Measurements from ENCODE around the gene PTPN23.

The PTPN23 gene

DNA sequence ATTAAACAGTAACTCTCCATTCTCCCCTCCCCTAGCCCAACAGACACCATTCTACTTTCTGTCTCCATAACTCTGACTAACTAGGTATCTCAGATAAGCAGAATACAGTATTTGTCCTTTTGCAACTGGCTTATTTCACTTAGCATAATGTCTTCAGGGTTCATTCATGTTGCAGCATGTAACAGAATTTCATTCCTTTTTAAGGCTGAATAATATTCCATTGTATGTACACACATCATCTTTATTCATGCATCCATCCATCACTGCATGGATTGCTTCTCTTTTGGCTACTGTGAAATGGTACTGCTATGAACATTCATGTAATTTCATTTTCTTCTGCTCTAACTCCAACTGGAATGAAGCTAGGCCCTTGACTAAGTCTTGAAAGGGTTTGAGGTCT lies 2.0 kb upstream of the PTPN23 start (continued):
- TF ChIP-seq, protein P1, sequence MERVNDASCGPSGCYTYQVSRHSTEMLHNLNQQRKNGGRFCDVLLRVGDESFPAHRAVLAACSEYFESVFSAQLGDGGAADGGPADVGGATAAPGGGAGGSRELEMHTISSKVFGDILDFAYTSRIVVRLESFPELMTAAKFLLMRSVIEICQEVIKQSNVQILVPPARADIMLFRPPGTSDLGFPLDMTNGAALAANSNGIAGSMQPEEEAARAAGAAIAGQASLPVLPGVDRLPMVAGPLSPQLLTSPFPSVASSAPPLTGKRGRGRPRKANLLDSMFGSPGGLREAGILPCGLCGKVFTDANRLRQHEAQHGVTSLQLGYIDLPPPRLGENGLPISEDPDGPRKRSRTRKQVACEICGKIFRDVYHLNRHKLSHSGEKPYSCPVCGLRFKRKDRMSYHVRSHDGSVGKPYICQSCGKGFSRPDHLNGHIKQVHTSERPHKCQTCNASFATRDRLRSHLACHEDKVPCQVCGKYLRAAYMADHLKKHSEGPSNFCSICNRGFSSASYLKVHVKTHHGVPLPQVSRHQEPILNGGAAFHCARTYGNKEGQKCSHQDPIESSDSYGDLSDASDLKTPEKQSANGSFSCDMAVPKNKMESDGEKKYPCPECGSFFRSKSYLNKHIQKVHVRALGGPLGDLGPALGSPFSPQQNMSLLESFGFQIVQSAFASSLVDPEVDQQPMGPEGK (CRISPR knock-in tag; IDR thresholded peaks at IDR 0.05; ENCODE audit: borderline replicate concordance) = no peak
- no peak for TF ChIP-seq TOX (CRISPR knock-in tag; IDR thresholded peaks at IDR 0.05; ENCODE audit: borderline replicate concordance)
- TF ChIP-seq PPARA (CRISPR knock-in tag; IDR thresholded peaks at IDR 0.05; ENCODE audit: borderline replicate concordance) = no peak
- no peak for TF ChIP-seq TCF4 (CRISPR knock-in tag; IDR thresholded peaks at IDR 0.05; ENCODE audit: borderline replicate concordance)
- TF ChIP-seq, protein P2, sequence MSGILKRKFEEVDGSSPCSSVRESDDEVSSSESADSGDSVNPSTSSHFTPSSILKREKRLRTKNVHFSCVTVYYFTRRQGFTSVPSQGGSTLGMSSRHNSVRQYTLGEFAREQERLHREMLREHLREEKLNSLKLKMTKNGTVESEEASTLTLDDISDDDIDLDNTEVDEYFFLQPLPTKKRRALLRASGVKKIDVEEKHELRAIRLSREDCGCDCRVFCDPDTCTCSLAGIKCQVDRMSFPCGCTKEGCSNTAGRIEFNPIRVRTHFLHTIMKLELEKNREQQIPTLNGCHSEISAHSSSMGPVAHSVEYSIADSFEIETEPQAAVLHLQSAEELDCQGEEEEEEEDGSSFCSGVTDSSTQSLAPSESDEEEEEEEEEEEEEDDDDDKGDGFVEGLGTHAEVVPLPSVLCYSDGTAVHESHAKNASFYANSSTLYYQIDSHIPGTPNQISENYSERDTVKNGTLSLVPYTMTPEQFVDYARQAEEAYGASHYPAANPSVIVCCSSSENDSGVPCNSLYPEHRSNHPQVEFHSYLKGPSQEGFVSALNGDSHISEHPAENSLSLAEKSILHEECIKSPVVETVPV (CRISPR knock-in tag; IDR thresholded peaks at IDR 0.05) = no peak
- TF ChIP-seq ZFP3 (CRISPR knock-in tag; IDR thresholded peaks at IDR 0.05) = no peak
- TF ChIP-seq ZNF8 (CRISPR knock-in tag; IDR thresholded peaks at IDR 0.05) = no peak
- TF ChIP-seq GLIS3 (CRISPR knock-in tag; IDR thresholded peaks at IDR 0.05) = no peak
- no peak for TF ChIP-seq ZNF70 (CRISPR knock-in tag; IDR thresholded peaks at IDR 0.05)
- no peak for TF ChIP-seq ZFP30 (CRISPR knock-in tag; IDR thresholded peaks at IDR 0.05)

DNA sequence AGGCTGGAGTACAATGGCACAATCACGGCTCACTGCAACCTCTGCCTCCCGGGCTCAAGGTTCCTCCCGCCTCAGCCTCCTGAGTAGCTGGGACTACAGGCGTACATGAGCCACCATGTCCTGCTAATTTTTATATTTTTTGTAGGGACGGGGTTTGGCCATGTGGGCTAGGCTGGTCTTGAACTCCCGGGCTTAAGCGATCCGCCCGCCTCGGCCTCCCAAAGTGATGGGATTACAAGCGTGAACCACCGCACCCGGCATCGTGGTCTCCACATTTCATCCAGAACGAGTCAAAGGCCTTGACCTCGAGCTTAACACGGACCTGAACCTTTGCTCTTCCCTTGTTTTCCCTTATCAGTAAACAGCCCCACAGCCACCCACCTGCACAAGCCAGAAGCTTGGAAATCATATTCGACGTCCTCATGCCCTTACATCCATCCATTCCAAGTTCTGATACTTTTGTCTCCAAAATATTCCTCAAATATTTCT lies 1.4 kb upstream of the PTPN23 start:
- TF ChIP-seq ISL1 (CRISPR knock-in tag; IDR thresholded peaks at IDR 0.05) = no peak
- TF ChIP-seq CSDC2 (CRISPR knock-in tag; IDR thresholded peaks at IDR 0.05) = no peak
- no peak for TF ChIP-seq PPARA (CRISPR knock-in tag; IDR thresholded peaks at IDR 0.05; ENCODE audit: borderline replicate concordance)
- no peak for TF ChIP-seq ZFP30 (CRISPR knock-in tag; IDR thresholded peaks at IDR 0.05)
- TF ChIP-seq ZFP3 (CRISPR knock-in tag; IDR thresholded peaks at IDR 0.05) = no peak
- no peak for TF ChIP-seq TOX (CRISPR knock-in tag; IDR thresholded peaks at IDR 0.05; ENCODE audit: borderline replicate concordance)
- TF ChIP-seq, protein P1 (CRISPR knock-in tag; IDR thresholded peaks at IDR 0.05; ENCODE audit: borderline replicate concordance) = no peak
- TF ChIP-seq, protein P3, sequence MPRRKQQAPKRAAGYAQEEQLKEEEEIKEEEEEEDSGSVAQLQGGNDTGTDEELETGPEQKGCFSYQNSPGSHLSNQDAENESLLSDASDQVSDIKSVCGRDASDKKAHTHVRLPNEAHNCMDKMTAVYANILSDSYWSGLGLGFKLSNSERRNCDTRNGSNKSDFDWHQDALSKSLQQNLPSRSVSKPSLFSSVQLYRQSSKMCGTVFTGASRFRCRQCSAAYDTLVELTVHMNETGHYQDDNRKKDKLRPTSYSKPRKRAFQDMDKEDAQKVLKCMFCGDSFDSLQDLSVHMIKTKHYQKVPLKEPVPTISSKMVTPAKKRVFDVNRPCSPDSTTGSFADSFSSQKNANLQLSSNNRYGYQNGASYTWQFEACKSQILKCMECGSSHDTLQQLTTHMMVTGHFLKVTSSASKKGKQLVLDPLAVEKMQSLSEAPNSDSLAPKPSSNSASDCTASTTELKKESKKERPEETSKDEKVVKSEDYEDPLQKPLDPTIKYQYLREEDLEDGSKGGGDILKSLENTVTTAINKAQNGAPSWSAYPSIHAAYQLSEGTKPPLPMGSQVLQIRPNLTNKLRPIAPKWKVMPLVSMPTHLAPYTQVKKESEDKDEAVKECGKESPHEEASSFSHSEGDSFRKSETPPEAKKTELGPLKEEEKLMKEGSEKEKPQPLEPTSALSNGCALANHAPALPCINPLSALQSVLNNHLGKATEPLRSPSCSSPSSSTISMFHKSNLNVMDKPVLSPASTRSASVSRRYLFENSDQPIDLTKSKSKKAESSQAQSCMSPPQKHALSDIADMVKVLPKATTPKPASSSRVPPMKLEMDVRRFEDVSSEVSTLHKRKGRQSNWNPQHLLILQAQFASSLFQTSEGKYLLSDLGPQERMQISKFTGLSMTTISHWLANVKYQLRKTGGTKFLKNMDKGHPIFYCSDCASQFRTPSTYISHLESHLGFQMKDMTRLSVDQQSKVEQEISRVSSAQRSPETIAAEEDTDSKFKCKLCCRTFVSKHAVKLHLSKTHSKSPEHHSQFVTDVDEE (CRISPR knock-in tag; IDR thresholded peaks at IDR 0.05) = no peak
- TF ChIP-seq BACH2 (CRISPR knock-in tag; IDR thresholded peaks at IDR 0.05; ENCODE audit: borderline replicate concordance) = no peak
- TF ChIP-seq, protein P4, sequence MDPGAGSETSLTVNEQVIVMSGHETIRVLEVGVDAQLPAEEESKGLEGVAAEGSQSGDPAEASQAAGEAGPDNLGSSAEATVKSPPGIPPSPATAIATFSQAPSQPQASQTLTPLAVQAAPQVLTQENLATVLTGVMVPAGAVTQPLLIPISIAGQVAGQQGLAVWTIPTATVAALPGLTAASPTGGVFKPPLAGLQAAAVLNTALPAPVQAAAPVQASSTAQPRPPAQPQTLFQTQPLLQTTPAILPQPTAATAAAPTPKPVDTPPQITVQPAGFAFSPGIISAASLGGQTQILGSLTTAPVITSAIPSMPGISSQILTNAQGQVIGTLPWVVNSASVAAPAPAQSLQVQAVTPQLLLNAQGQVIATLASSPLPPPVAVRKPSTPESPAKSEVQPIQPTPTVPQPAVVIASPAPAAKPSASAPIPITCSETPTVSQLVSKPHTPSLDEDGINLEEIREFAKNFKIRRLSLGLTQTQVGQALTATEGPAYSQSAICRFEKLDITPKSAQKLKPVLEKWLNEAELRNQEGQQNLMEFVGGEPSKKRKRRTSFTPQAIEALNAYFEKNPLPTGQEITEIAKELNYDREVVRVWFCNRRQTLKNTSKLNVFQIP (CRISPR knock-in tag; IDR thresholded peaks at IDR 0.05; ENCODE audit: borderline replicate concordance, low read depth) = no peak
- no peak for TF ChIP-seq ARNTL (CRISPR knock-in tag; IDR thresholded peaks at IDR 0.05; ENCODE audit: borderline replicate concordance, low read depth)
- no peak for TF ChIP-seq OSR1 (CRISPR knock-in tag; IDR thresholded peaks at IDR 0.05)
- TF ChIP-seq, protein P2 (CRISPR knock-in tag; IDR thresholded peaks at IDR 0.05) = no peak
- no peak for TF ChIP-seq ESRRG (CRISPR knock-in tag; IDR thresholded peaks at IDR 0.05)
- no peak for TF ChIP-seq ZNF8 (CRISPR knock-in tag; IDR thresholded peaks at IDR 0.05)
- no peak for TF ChIP-seq ZC3H10 (CRISPR knock-in tag; IDR thresholded peaks at IDR 0.05)
- no peak for TF ChIP-seq ZNF70 (CRISPR knock-in tag; IDR thresholded peaks at IDR 0.05)
- TF ChIP-seq ZNF565 (CRISPR knock-in tag; conservative IDR thresholded peaks at IDR 0.05; ENCODE audit: low read depth) = no peak
- TF ChIP-seq GLIS3 (CRISPR knock-in tag; IDR thresholded peaks at IDR 0.05) = no peak
- no peak for ATAC-seq
